Occipital lobe (tissue), 2 donors: ENCODE measurements around the gene STAC2. TPM values are rescaled to one million over a fixed set of nuclear protein-coding genes. Genes with fewer than 3 reads are reported as not detected.
A peak's percentile ranks its signal among the peaks of the same experiment; 100 is the strongest.
"Not testable (repeated sequence)": the region's sequence is repeated elsewhere in the genome, so short reads cannot be mapped to it uniquely, and the experiment has no call there.

Experiments
- DNase-seq: peaks from one replicate; lab custom pipeline; 2025; lab: John Stamatoyannopoulos, UW
- total RNA-seq: library from RNA; depleted of rRNA; stranded (reverse); fragments of >200 nt; gene quantifications from one replicate; pipeline ENCODE4 v1.2.3, GENCODE V29; 2014

Gene STAC2, protein sequence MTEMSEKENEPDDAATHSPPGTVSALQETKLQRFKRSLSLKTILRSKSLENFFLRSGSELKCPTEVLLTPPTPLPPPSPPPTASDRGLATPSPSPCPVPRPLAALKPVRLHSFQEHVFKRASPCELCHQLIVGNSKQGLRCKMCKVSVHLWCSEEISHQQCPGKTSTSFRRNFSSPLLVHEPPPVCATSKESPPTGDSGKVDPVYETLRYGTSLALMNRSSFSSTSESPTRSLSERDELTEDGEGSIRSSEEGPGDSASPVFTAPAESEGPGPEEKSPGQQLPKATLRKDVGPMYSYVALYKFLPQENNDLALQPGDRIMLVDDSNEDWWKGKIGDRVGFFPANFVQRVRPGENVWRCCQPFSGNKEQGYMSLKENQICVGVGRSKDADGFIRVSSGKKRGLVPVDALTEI
- total RNA-seq: 0.31 TPM

DNA sequence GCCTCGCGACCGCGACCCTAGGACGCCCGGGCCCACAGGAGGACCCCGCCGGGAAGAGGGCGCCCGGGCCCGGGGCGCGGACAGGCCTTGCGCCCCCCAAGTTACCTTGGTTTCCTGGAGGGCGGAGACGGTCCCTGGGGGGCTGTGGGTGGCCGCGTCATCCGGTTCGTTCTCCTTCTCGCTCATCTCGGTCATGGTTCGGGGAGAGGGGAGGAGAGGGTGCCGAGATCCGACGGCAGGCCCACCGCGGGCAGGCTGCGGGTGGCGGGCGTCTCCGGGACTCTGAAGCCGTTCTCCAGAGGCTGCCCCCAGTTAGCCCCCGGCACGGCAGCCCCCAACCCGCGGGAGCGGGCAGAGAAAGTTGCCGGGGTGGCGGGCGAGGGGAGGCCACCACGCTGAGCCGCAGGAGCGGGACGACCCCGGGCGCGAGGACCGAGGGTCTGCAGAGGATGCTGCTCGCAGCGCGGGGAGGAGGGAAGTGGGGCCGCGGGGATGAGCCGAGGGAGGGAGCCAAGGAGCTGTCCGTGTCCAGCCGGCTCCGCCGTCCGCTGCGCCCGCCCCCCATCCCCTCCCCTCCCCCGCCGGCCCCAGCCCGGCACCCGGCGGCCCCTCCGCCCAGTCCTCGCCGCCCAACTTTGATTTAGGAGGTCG, at the start of gene STAC2:
Gene STAC2, minus strand, starts transcription at position 638 of the 651 bp plus-strand sequence. Its CDS starts 443 bp downstream, at position 195.
- no peak for DNase-seq

DNA sequence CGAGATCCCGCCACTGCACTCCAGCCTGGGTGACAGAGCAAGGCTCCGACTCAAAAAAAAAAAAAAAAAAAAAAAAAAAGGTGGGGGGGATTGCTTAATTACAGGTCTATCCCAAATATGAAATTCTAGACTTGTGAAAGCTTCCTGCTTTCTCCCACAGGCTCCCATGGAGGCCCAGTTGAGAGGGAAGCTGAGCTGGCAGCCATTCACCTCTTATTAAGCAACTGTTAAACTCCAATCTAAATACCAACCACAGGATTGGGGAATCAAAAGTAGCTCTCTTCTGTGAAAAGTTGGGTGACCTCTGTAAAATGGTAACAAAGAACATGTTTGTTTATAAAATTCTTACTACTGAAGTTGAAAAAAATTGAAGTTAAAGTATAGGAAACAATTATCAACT, 45.8 kb upstream of the STAC2 start:
- no peak for DNase-seq

DNA sequence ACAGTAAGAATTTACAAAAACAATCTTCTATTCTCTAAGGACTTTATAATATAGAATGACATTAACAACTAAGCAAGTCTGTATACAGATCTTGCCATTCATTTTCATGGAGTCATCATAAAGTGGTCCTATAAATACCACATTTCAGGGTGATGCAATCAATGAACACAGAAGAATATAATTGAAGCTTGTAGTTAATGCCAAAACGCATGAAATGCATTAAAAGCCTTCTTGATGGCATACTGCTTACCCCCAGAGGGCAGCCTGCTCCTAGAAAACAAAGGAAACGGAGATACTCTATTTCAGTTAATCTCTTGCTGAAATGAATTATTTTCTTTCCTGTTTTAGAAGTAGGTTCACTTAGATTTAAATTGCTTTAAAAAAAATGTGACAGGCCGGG, 45.2 kb upstream of the STAC2 start:
- DNase-seq: no peak

DNA sequence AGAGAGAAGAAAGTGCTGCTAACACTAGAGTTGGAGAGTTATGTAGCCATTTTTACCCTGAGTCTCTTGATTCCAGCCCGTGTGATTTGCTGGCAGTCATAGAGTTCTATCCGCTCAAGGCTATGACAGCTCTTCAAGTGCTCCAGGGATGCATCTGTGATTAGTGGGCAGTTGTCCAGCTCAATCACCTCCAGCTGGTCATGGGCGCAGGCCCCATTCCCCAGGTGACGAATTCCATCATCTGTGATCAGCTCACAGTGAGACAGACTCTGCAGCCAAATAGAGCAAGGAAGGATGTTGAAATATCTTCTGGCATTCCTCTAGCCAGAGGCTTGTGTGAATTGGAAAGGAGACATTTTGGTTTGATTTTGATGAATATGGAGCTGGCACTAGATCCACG, 38.4 kb upstream of the STAC2 start:
- DNase-seq: no peak

DNA sequence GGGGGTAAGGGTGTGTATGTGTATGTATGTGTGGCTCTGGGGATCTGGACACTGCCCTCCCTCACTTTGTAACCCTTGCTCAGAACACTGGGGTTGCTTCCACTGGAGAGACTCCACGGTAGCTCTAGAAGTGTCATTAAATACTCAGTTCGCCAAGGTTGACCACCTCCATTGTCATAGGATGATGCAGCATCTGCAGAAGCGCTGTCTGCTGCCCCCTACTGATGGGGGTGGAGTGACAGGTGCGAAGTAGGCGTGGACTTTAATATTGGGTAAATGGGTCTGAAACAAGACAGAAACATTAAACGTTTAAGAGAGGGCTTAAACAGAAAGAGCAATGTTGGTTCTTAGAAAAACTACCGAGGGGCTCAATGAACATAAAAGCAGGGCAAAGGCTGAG, 35.5 kb upstream of the STAC2 start:
- DNase-seq: no peak

DNA sequence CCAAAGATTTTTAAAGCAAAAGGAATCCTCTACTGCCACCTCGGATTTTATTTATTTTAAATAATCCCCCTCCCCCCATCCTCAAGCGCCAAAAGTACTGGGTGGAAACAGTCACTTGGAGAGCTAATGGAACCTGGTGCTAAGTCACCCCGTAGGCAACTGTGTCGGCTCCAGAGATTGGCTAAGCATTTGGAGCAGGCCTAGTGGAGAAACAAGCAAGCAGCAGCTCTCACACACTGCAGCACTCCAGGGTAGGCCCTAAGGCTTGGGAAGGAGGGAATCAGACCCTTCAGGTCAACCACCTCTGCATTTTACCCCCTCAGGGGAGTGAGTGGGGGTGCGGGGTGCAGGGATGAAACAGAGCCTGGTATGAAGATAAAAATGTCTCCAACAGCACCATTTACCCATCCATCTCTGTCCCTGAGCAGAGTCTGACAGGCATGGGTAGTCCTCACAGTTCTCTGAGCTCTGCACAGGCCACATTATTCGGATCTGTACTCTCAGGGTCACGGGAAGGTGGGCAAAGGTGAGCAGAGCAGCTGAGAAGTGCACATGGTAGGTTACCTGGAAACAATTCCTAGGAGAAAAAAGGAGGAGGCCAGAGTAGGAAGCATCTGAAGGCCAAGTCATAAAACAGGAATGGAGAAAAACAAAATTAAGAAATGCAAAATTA, 27.2 kb upstream of the STAC2 start:
- DNase-seq: no peak

DNA sequence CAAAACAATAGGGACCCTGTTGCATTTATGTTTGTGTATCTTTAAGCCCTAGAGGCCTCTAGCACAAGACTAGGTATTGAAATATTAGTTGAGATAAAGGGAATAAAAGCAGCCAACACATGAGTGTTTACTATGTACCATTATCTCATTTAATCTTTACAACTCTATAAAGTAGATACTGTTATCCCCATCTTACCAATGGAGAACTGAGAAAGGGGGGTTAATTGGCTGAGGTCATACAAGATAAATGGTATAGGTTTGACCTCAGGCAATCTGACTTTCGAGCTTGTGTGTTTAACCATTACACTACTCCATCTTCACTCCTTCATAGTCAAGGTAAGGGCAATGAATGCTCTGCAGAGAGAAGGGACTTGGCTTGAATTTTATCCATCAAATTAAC, 26.3 kb upstream of the STAC2 start:
- DNase-seq: no peak

DNA sequence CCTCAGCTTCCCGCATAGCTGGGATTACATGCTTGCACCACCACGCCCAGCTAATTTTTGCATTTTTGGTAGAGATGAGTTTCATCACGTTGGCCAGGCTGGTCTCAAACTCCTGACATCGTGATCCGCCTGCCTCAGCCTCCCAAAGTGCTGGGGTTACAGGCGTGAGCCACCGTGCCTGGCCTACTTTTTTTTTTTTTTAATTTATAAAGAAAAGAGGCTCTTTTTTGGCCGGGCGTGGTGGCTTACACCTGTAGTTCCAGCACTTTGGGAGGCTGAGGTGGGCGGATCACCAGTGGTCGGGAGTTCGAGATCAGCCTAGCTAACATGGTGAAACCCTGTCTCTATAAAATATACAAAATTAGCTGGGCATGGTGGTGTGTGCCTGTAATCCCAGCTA, 24.3 kb upstream of the STAC2 start:
- not testable (repeated sequence) for DNase-seq

DNA sequence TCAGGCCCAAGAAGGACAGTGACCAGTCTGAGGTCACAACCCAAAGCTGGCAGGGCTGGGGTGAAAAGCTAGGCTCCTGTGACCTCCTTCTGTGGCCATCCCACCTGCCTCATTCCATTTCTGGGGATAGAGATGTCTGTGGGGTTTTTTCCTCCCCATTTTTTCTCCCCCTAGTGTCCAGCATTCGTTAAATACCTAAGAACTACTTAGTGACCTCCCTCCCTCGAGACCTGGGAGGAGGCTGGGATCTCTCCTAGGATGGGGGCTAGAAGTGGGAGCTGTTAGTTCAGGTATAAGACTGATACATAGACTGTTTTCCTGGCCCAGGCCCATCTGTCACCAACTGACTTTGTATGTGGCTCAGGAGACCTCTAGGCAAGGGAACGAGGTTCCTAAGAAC, 20.5 kb upstream of the STAC2 start:
- no peak for DNase-seq

DNA sequence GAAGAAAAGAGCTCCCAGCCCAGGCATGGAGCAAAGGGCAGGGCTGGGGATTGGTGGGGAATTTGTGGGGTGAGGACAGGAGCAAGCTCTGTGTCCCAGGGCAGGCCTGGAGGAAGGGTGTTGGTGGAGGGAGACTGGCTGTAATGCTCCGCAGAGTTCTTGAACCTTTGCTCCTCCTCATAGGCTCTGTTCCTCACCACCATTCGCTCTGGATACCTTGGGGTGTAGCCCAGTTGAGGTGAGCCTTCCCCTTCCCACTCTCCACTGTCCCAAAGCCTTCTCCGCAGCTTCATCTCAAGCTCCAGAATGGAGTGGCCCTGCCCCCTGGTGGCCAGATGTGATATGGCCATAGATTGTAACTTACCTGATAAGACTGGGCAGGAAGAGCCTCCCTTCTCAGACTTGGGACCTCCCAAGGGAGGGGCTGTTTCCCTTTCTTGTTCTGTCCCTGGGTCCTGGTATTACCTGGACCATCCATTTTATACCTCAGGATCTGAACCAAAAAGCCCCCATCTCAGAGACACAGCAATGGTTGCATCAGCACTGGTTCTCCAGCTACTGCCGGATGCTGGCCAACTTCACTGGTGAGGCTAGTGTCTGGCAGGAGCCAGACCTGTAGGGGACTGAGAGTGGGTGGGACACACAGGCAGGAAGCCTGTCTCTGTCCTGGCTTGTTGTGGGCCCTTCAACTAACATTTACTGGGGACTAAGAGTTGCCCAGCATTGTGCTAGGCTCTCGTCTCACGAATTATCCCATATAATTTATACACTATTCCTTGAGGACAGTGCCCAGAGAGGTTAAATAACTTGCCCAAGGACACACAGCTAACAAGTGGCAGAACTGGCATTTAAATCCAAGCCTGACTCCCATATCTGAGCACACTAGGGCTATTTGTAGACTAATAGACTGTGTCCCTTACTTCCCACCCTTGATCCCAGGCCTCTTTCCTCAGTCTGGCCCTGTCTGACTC, 19.1 kb upstream of the STAC2 start:
- DNase-seq: peak; percentile 70

DNA sequence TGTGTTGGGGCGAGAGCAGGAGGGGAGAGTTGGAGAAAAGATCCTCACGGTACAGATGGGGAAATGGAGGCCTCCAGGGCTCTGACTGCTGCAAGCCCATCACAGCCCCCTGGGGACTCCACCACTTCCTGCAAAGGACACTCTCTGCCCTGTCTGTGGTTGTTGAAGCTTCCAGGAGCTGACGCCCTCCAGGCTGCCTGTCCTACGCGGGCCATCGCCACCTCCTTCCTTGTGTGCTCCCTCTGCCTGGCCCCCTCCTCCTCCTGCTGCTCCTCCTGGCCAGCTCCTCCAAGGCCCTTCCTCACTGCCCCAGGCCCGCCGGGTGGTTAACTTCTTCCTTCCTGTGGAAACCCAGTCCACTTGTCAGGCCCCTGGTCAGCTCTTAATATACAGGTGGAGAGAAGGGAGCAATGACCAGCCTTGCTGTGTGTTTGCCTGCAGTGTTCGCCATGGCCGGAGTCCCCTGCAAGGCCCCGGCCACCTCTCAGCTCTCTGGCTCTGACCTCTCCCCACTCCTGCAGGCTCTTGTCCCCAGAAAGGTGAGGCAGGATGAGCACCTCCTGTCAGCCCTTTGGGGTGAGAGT, 18.4 kb upstream of the STAC2 start:
- DNase-seq: no peak

DNA sequence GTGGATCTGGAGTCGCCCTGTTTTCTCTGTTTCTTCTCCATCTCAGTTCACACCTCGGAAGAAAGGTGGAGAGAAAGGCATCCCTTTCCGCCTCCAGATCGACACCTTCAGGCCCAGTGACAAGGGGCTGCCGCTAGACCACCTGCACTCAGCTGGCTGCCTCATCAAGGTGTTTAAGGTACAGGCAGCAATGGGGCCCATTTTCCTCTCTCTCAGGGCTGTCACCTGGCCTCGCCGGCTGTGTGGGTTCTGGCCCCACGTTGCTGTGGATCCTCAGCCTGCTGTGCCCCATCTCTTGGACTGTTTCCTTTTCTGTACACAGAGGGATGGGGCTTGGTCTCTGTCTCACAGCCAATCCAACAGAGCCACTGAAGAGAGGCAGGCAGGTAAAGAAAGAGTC, 17.4 kb upstream of the STAC2 start:
- no peak for DNase-seq

DNA sequence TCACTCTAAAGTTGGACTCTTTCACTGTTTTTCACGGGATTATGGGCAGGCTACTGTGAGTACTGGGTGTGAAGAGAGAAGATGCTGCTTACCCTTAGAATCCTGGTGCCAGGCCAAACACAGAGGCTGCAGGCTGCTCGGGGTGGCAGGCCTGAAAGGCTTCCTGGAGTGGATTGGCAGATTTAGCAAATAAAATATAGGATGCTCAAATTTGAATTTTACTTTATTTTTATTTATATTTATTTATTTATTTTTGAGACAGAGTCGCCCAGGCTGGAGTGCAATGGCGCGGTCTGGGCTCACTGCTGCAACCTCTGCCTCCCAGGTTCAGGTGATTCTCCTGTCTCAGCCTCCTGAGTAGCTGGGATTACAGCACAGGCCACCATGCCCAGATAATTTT, 14.9 kb upstream of the STAC2 start:
- DNase-seq: no peak

DNA sequence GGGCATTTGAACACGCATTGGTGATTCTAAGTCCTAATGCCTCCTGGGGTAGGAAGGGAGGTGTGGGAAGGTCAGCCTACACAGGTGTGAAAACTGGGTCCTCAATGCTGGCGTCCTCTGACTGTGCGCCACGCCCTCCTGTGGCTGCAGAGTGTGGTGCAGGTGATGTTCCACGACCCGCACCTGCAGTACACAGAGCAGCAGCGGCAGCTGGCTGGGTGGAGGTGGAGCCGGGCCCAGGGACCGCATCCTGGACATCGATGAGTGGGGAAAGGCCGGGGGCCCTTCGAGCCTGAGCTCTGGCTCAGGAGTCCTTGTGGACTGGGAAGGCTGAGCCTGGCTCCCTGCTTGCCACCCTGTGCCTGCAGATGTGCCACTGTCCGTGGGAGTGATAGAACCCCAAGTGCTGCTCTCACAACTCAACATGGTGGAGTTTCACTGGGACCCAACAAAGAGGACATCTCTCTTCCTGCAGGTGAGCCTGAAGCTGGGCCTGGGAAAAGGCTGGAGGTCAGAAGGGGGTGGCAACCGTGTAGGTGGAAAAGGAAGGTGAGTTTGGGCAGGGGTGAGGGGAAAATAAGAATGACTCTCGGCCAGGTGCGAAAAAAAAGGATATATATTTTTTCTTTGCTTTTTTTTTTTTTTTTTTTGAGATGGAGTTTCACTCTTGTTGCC, 14.0 kb upstream of the STAC2 start:
- no peak for DNase-seq

DNA sequence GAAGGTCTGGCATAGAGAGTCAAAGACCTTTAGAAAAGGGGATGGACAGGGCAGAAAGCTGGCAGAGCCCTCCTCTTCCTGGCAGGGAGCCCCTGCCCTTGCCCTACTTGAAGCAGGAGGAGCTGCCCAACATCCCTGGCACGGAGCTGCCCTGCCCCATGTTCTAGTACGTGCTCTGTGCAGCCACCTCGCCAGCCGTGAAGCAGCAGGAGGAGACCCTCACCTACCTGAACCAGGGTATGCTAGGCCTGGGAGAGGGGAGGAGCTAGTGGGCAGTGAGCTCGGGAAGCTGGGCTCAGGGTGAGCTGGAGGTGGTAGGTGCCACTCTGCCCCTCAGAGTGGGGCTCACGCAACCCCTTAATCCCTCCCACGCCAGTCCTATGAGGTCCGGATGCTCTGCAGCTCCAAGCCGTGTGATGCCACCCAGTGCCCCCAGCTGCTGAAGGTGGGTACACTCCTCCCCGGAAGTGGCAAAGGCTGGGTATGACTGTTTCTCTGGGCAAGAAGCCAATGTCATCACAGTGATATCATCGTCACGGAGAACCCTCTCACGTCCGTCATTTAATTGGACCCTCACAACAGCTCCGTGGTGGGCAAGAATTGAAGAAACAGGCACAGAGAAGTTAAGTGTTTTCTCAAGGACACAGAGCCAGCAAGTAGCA, 12.7 kb upstream of the STAC2 start:
- DNase-seq: no peak

DNA sequence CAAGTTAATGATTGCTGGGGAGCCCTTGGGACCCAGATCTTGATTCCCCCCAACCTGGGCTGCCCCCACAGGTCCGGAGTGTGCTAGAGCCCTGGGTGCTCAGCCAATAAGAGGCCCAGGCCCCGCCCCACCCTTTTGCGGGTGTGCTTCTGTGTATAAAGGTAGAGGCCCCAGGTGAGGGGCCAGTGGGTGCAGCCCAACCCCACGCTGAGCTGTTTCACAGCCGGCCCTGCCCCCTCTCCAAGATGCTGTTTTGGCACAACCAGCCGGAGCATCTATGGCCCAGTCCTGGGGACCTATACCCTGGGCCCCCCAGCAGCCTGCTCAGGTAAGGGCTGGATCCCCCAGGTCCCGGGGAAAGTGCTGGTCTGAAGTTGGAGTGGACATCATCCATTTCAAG, 11.8 kb upstream of the STAC2 start:
- DNase-seq: no peak

DNA sequence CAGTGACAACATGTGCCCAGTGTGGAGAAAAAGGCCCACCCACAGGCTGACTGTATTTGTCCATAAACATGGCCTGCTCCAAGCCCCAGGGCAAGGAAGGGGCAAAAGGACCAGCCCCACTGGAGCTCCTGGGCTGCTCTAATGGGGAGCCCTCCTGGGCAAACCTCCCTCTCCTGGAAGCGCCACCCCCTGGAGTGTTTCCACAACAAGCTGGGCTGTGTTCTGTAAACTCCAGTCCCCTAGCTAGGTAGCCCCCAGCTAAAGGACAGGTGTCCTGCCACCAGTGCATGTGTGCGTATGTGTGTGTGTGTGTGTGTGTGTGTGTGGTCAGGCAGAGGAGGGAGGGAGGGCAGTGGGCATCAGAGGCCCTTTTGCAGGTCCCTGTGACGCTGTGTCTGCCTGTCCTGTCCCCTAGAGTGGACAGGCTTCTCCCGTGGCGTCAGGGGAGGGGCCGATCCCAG, 11.3 kb upstream of the STAC2 start:
- DNase-seq: no peak

DNA sequence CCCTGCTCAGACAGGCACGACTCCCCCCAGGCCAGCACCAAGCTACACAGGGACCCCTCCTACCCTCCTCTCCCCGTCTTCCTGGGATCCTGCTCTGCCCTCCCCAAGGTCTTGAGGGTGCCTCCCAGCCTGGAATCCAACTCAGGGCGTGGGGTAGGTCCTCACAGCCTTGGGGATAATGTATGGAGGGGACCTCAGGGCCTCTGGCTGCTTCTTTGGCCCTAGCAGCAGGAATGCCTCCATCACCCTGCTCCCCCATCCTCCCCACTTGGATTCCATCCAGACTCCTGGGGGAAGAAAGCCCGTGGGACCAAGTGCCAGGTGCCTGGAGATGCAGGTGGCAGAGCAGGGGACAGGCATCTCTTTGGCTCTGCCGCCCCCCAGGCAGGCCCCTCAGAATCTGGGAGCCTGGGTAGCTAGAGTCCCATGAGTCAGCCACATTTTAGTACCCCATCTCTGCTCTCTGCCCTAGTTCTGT, 10.7 kb upstream of the STAC2 start:
- no peak for DNase-seq

DNA sequence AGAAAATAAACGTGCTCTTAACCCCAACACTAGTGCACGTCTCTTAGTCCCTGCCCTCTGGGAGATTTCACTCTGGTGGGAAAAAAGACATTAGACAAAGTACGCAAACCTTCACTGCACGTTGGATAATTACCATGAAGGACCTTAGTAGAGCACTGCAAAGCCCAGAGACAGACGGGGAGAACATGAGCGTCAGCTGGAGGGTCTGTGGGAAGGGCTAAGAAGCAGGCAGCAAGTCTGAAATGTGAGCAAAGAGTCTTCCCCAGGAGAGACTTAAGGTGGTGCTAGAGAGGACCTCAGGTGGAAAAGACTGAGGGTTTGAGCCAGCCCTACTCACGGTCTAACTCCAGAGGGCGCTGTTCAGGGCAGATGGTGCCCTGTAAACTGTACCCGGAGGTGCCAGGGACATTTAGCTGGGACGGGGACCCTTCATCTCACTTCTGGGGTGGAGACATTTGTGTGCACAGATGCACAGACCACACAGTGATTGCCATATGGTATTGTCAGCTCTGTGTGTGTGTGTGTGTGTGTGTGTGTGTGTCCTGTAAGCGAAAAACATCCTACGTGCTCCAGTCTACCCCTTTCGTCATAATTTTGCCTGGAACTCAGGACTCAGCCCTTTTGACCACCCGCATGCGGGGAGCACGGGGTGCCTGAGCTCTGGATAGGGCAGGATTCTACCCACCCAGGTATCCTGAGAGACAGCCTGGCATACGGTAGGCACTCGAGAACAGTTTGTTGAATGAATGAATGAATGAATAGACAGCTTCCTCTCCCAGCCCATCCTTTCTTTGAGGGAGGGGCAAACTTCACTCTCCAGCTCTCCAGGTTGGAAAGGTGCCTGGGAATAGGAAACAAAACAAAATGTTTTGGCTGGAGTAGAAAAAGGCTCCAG, 10.1 kb upstream of the STAC2 start:
- no peak for DNase-seq
